ENCODE results near the gene LRP10. TPM values are rescaled to one million over a fixed set of nuclear protein-coding genes. Genes with fewer than 3 reads are reported as not detected.
"Not testable (repeated sequence)": the region's sequence is repeated elsewhere in the genome, so short reads cannot be mapped to it uniquely, and the experiment has no call there.

The LRP10 gene
- total RNA-seq, 2 experiments from 2014 or later: 62.4 to 64.3 TPM

DNA sequence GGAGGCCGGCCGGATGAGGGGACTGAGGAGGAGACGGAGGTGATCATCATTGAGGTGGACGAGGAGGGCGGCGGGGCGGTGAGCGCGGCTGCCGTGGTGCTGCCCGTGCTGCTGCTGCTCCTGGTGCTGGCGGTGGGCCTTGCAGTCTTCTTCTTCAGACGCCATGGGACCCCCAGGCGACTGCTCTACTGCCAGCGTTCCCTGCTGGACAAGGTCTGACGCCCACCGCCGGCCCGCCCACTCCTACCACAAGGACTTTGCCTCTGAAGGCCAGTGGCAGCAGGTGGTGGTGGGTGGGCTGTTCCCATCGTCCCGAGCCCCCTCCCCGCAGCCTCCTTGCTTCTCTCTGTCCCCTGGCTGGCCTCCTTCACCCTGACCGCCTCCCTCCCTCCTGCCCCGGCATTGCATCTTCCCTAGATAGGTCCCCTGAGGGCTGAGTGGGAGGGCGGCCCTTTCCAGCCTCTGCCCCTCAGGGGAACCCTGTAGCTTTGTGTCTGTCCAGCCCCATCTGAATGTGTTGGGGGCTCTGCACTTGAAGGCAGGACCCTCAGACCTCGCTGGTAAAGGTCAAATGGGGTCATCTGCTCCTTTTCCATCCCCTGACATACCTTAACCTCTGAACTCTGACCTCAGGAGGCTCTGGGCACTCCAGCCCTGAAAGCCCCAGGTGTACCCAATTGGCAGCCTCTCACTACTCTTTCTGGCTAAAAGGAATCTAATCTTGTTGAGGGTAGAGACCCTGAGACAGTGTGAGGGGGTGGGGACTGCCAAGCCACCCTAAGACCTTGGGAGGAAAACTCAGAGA lies 25.5 kb upstream of the LRP10 start:
- POLR2A ChIA-PET: interaction anchor here (0.7 kb wide), 1 partner anchor 180 kb away, joined by 3 read pairs; no protein-coding TSS in a partner anchor
- intact Hi-C loops (cut with micrococcal nuclease): no loop called here
- Mint-ChIP-seq H3K4me3 (no peak overlapping the region), H3K27me3 (no peaks in the 10 kb centered on the region), H3K36me3 (no peaks in the 10 kb centered on the region), H3K9me3 (no peaks in the 10 kb centered on the region), H3K27ac (no peak overlapping the region), H3K4me1 (ENCODE audit: low read depth) (peaks cover under 1% of the 10 kb centered on the region)
- DNase-seq: no peak
- CTCF ChIA-PET: interaction anchor here (1.5 kb wide), 1 partner anchor 27 kb away, joined by 4 read pairs; no protein-coding TSS in a partner anchor

DNA sequence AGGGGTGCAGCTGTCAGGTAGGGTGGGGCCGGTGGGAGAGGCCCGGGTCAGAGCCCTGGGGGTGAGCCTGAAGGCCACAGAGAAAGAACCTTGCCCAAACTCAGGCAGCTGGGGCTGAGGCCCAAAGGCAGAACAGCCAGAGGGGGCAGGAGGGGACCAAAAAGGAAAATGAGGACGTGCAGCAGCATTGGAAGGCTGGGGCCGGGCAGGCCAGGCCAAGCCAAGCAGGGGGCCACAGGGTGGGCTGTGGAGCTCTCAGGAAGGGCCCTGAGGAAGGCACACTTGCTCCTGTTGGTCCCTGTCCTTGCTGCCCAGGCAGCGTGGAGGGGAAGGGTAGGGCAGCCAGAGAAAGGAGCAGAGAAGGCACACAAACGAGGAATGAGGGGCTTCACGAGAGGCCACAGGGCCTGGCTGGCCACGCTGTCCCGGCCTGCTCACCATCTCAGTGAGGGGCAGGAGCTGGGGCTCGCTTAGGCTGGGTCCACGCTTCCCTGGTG lies 24.7 kb upstream of the LRP10 start:
- H3K36me3 Mint-ChIP-seq: no peaks in the 10 kb centered on the region
- ChIA-PET CTCF (interaction anchor here (0.6 to 1.0 kb wide), 2 partner anchors 26 to 290 kb away, joined by 3 read pairs; no protein-coding TSS in a partner anchor), POLR2A (interaction anchor here (0.7 kb wide), 1 partner anchor 181 kb away, joined by 3 read pairs; no protein-coding TSS in a partner anchor)
- H3K9me3 Mint-ChIP-seq: no peaks in the 10 kb centered on the region
- no peak overlapping the region for H3K27ac Mint-ChIP-seq
- DNase-seq: no peak
- H3K27me3 Mint-ChIP-seq: no peaks in the 10 kb centered on the region
- H3K4me1 Mint-ChIP-seq (ENCODE audit: low read depth): peaks cover 9% of the 10 kb centered on the region
- intact Hi-C loops (cut with micrococcal nuclease): no loop called here
- no peak overlapping the region for H3K4me3 Mint-ChIP-seq

DNA sequence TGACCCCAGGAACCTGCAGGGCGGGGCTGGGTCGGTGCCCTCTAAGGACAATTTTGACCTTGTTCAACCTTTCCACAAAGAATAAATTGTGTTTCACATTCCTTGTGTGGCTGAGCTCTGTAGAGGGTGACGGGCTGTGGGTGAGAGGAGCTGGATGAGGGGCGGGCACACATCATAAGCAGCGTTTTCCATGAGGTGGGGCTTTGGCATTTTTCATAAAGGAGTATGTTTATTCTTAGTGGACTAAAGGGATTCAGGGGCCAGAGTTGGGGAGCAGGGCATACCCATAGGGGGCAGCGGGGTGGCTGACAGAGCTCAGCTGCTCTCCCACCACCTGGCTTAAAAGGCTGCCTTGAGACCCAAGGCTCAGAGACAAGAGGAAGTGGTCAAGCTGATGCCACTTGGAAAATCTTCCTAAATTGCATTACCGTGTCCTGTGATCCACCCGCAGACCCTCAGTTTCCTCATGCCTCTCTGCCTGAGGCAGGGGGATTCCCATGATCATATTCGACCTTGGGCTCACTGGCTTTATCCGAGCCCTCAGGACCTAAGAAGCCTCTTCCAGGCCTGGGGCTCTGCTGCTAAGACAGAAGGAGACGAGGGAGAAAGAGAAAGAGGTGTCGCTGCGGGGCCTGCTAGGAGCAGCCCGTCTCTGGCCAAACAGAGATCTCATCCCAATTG lies 23.7 kb upstream of the LRP10 start:
- H3K27ac Mint-ChIP-seq: no peak overlapping the region
- H3K27me3 Mint-ChIP-seq: no peaks in the 10 kb centered on the region
- no peaks in the 10 kb centered on the region for H3K36me3 Mint-ChIP-seq
- intact Hi-C loops (cut with micrococcal nuclease): no loop called here
- no peak for DNase-seq
- H3K4me1 Mint-ChIP-seq (ENCODE audit: low read depth): peaks cover 11% of the 10 kb centered on the region
- H3K9me3 Mint-ChIP-seq: no peaks in the 10 kb centered on the region
- ChIA-PET POLR2A (no interaction called here), CTCF (interaction anchor here (1.0 to 1.9 kb wide), 4 partner anchors 25 to 291 kb away, joined by 3 to 7 read pairs (median 4); no protein-coding TSS in a partner anchor)
- no peak overlapping the region for H3K4me3 Mint-ChIP-seq

DNA sequence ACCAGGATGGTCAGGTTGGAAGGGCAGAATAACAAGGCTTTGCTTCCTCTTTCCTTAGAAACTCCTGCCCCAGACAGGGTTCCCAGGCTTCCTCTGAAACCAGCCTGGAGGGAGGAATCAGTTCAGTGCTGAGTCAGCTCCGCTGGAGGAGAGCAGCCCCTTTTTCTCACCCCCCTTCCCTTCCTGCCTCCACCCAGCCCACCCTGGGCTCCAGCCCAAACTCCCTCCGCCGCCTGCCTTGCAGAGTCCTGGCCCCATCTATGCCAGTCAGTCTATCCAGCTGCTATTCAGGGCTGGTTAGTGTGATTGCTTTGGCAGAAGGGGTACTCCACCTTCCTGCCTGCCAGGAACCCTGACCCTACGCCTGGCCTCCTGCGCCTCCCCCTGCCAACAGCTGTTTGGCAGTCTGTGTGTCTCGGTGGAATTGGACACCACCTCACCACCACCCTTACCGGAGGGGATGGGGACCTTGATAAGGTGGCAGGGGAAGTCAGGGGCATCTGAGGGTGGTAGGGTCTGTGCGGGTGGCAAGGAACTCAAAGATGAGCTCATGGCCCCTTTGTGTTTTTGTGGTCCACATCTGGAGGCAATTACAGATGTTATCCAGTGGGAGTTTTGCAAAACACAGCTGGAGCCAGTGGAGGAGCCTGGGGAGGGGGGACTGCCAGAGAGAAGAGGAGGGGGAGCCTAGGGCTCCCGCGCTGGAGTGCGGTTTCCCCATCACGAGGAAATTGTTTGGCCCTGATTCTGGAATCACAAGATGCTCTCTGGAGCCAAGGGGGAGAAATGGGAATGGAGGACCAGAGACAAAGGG lies 23.0 kb upstream of the LRP10 start:
- H3K27me3 Mint-ChIP-seq: no peaks in the 10 kb centered on the region
- no peak overlapping the region for H3K27ac Mint-ChIP-seq
- intact Hi-C loops (cut with micrococcal nuclease): no loop called here
- POLR2A ChIA-PET: no interaction called here
- CTCF ChIA-PET: interaction anchor here (1.1 to 1.9 kb wide), 4 partner anchors 23 to 278 kb away, joined by 3 to 7 read pairs (median 4); partner anchors contain the start of gene LRP10
- peaks cover 15% of the 10 kb centered on the region for H3K4me1 Mint-ChIP-seq (ENCODE audit: low read depth)
- no peaks in the 10 kb centered on the region for H3K9me3 Mint-ChIP-seq
- H3K4me3 Mint-ChIP-seq: no peak overlapping the region
- no peaks in the 10 kb centered on the region for H3K36me3 Mint-ChIP-seq
- no peak for DNase-seq

DNA sequence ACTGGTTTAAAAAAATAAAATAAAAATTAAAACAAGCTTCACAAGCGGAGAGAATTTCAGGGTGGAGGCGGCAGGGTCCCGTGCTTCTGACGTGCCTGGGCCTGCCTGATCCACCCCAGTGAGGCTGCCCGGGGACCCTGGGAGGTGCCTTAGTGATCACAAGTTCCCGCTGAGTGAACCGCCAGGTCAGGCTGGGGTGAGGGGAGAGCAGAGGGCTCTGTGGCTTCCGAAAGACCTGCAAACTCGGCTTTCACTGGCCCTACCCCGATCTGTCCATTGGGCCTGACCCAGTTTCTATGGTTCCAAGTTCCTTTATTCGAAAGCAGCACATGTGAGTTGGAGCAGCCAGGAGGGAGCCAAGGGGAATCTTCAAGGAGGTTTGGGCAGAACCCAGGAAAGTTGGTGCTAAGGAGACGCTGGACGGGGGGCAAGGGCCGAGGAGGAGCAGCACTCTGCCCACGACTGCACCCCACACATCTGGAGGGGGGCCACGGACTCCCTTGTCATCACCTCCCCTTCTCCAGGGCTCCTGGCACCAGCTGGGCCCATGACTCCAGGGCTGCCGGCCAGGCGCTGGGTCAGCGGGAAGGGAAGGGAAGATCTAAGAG lies 22.2 kb upstream of the LRP10 start:
- no peak overlapping the region for H3K4me3 Mint-ChIP-seq
- H3K27ac Mint-ChIP-seq: peak overlapping the region; percentile 18
- peaks cover 17% of the 10 kb centered on the region for H3K4me1 Mint-ChIP-seq (ENCODE audit: low read depth)
- POLR2A ChIA-PET: no interaction called here
- intact Hi-C loops (cut with micrococcal nuclease): no loop called here
- no peaks in the 10 kb centered on the region for H3K9me3 Mint-ChIP-seq
- no peaks in the 10 kb centered on the region for H3K27me3 Mint-ChIP-seq
- CTCF ChIA-PET: interaction anchor here (1.1 to 6.7 kb wide), 4 partner anchors 22 to 279 kb away, joined by 3 to 228 read pairs (median 5); partner anchors contain the start of genes LRP10 and MRPL52
- no peaks in the 10 kb centered on the region for H3K36me3 Mint-ChIP-seq
- no peak for DNase-seq

DNA sequence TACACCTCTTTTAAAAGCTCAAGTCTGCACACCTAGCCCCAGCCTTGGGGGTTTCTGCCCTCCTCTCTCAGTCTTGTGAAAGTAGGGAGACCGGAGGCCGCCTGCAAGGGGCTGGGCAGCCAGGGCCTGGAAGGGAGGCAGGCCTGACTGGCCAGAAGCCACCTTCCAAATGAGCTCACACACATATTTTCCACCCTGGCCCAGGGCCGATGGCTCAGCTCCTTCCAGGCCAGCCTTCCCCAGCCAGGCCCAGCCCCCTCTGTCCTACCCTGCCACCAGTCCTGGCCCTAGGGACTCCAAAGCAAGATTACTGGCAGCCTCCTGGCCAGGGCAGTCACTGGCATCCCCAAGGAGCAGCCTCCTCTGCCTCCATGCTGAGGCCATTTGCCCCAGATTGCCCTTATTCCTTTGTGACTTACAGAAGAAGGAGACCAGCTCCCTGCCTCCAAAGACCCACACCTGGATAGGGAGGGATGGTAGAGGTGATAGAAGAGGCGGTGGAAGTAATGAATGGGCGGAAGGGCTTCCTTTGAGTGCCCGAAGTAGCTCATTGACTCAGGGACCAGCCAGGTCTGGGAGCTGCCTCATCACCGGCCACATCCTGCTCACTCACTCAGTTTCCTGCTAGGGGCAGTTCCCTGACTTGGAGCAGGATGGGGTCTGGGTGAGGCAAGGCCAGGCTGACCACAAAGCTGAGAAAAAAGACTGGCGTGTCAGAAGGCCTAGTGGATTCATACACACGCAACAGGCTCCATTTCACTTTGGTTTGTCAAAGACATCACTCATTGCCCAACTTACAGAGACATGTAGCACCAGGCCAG lies 20.4 kb upstream of the LRP10 start:
- H3K27me3 Mint-ChIP-seq: peaks cover 3% of the 10 kb centered on the region
- peak; percentile 76 for DNase-seq
- ChIA-PET CTCF (interaction anchor here (0.8 to 6.7 kb wide), 11 partner anchors 9 to 294 kb away, joined by 3 to 228 read pairs (median 5); partner anchors contain the start of genes DAD1, LRP10, MRPL52 and OXA1L), POLR2A (interaction anchor here (0.9 to 1.9 kb wide), 3 partner anchors 21 to 281 kb away, joined by 4 to 10 read pairs (median 5); no protein-coding TSS in a partner anchor)
- intact Hi-C loops (cut with micrococcal nuclease): loop anchor here (5.0 to 10.0 kb wide), 4 partner anchors 199 to 986 kb away; partner anchors contain the start of gene DAD1
- peaks cover 21% of the 10 kb centered on the region for H3K4me1 Mint-ChIP-seq (ENCODE audit: low read depth)
- no peaks in the 10 kb centered on the region for H3K9me3 Mint-ChIP-seq
- peak overlapping the region; percentile 51 for H3K27ac Mint-ChIP-seq
- no peaks in the 10 kb centered on the region for H3K36me3 Mint-ChIP-seq
- H3K4me3 Mint-ChIP-seq: no peak overlapping the region

DNA sequence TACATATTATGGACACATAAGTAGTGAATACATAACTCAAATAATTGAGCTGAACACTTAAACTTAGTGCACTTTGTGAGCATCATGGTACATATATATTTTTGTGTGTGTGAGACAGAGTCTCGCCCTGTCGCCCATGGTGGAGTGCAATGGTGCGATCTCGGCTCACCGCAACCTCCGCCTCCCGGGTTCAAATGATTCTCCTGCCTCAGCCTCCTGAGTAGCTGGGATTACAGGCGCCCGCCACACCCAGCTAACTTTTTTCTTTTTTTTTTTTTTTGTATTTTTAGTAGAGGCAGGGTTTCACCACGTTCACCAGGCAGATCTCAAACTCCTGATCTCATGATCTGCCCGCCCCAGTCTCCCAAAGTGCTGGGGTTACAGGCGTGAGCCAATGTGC lies 19.4 kb upstream of the LRP10 start:
- POLR2A ChIA-PET: interaction anchor here (1.0 to 1.3 kb wide), 2 partner anchors 77 to 264 kb away, joined by 3 read pairs; no protein-coding TSS in a partner anchor
- H3K4me3 Mint-ChIP-seq, DNase-seq, H3K27ac Mint-ChIP-seq, H3K9me3 Mint-ChIP-seq, H3K36me3 Mint-ChIP-seq, H3K27me3 Mint-ChIP-seq: not testable (repeated sequence)
- intact Hi-C loops (cut with micrococcal nuclease): loop anchor here (2.0 to 10.0 kb wide), 6 partner anchors 49 to 987 kb away; partner anchors contain the start of genes DAD1 and OXA1L
- peaks cover 23% of the 10 kb centered on the region for H3K4me1 Mint-ChIP-seq (ENCODE audit: low read depth)
- CTCF ChIA-PET: interaction anchor here (0.6 to 6.7 kb wide), 33 partner anchors 11 to 1118 kb away, joined by 3 to 228 read pairs (median 6); partner anchors contain the start of genes DAD1, LRP10, MMP14 and MRPL52

DNA sequence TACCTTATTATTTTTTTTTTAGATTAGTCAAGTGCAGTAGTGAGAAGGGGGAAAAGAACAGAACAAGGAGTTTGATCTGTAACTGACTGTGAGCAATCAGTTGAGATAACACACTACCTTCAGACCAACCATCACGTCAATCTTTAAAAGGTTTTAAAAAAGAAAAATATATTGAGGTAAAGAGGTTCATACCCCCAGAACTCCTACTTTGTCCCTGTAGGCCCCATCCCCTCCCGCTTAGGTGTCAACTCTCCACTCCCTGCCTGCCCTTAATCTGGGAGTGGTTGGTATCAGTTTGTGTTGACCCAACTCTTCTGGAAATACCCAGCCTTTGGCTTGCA lies 19.0 kb upstream of the LRP10 start:
- CTCF ChIA-PET: interaction anchor here (0.6 to 6.7 kb wide), 36 partner anchors 10 to 1118 kb away, joined by 3 to 228 read pairs (median 5); partner anchors contain the start of genes DAD1, LRP10, MMP14 and MRPL52

DNA sequence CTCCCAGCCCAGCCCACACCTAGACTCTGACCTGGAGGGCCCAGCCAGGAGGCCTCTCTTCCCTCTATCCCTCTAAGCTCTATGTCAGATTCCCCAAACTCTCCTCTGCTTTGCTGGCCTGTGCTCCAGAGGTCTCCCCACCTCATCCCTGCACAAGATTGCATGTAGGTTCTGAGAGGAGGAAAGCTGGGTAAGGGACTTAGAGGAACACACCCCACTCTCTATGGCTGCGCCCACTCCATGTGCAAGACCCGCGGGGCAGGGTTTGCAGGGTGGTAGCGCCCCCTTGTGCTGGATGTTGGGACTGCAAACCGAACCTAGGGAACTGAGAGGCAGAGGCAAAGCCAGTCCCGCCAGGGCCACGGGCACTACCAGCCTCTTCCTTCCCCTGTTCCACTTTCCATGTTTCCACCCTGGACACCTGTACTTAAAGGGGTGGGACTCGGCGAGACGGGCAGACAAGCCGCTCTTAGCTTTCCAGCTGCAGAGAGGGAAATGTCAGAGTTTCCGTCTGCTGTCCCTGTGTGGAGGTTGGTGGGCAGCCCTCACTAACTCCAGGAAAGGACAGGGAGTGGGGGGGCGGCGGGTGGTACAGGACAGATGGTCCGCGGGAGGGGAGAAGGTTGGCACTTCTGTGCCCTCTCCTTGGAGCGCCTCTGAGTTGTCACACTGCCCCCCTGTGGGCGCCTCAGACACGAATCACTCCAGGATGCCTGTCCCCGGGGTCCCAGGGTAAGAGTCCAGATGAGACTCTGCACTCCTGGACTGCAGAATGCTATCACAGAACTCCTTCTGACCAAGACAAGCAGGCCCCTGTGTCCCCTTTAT lies 18.4 kb upstream of the LRP10 start:
- Mint-ChIP-seq H3K4me3 (peak overlapping the region; percentile 72), H3K27ac (peak overlapping the region; percentile 73), H3K4me1 (ENCODE audit: low read depth) (peaks cover 32% of the 10 kb centered on the region), H3K9me3 (no peaks in the 10 kb centered on the region), H3K27me3 (peaks cover 5% of the 10 kb centered on the region), H3K36me3 (no peaks in the 10 kb centered on the region)
- CTCF ChIA-PET: interaction anchor here (0.6 to 6.7 kb wide), 48 partner anchors 10 to 1119 kb away, joined by 3 to 228 read pairs (median 4); partner anchors contain the start of genes DAD1, LRP10, MMP14 and MRPL52
- intact Hi-C loops (cut with micrococcal nuclease): loop anchor here (1.0 to 10.0 kb wide), 9 partner anchors 30 to 988 kb away; partner anchors contain the start of genes DAD1 and OXA1L
- DNase-seq: peak; percentile 94
- POLR2A ChIA-PET: interaction anchor here (1.0 to 1.3 kb wide), 2 partner anchors 76 to 265 kb away, joined by 3 read pairs; no protein-coding TSS in a partner anchor

More for the DNA sequence above, 19.0 kb upstream of the LRP10 start:
- Mint-ChIP-seq H3K27ac (peak overlapping the region; percentile 73), H3K4me1 (ENCODE audit: low read depth) (peaks cover 27% of the 10 kb centered on the region), H3K27me3 (peaks cover 5% of the 10 kb centered on the region), H3K36me3 (no peaks in the 10 kb centered on the region), H3K4me3 (no peak overlapping the region), H3K9me3 (no peaks in the 10 kb centered on the region)
- POLR2A ChIA-PET: interaction anchor here (1.0 to 1.3 kb wide), 2 partner anchors 77 to 264 kb away, joined by 3 read pairs; no protein-coding TSS in a partner anchor
- DNase-seq: no peak
- intact Hi-C loops (cut with micrococcal nuclease): loop anchor here (2.0 to 10.0 kb wide), 6 partner anchors 48 to 988 kb away; partner anchors contain the start of genes DAD1 and OXA1L

Measured in activated CD4-positive, alpha-beta memory T cell treated with anti-CD3 and anti-CD28 coated beads for 36 hours (primary cell).